HG03432 (cell line): ENCODE results near the gene CH25H.
A peak's percentile ranks its signal among the peaks of the same experiment; 100 is the strongest.
"Not testable (repeated sequence)": the region's sequence is repeated elsewhere in the genome, so short reads cannot be mapped to it uniquely, and the experiment has no call there.

Source experiments
- ATAC-seq: cut with Tn5 transposase; IDR thresholded peaks from one replicate; pipeline ENCODE4 v1.9.1; 2021; ENCODE audit warnings: mild to moderate bottlenecking, moderate library complexity; ENCODE audit not compliant: unreplicated experiment

CH25H gene

DNA sequence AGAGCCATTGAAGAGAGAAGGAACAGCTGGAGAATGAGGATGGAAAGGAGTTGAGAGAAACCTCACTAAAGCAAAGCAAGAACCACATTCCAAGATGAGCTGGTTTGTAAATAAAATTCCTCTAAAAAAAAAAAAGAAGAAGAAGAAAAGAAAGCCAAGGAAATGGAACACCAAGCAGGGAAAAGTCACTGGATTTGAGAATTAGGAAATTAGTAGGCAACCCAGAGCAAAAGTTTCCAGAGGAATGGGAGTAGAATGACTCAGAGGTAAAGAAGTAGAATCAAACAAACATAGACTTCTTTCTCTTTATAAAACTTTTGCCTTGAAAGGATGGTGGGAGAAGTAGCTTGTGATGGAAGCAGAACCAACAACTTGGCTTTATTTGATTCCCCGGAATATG lies 3.9 kb downstream of the CH25H start:
- ATAC-seq, result no peak

DNA sequence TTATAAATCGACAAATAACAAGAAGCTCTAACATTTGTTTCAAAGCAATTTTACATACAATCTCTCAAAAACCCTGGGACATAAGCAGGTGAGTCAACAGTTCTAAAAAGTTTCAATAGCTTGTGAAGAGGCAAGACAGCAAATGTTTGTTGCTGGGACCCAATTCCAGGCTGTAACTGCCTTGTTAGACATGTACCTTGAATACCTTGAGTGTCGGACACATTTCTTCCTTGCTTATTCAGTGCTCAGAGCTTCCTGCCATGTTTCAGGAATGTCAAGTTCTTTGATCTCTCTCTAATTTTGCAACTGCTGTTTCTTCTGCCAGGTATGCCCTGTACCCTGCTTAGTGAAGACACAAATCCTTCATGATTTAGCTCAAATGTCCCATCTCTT lies 5.1 kb downstream of the CH25H start:
- ATAC-seq, result no peak

DNA sequence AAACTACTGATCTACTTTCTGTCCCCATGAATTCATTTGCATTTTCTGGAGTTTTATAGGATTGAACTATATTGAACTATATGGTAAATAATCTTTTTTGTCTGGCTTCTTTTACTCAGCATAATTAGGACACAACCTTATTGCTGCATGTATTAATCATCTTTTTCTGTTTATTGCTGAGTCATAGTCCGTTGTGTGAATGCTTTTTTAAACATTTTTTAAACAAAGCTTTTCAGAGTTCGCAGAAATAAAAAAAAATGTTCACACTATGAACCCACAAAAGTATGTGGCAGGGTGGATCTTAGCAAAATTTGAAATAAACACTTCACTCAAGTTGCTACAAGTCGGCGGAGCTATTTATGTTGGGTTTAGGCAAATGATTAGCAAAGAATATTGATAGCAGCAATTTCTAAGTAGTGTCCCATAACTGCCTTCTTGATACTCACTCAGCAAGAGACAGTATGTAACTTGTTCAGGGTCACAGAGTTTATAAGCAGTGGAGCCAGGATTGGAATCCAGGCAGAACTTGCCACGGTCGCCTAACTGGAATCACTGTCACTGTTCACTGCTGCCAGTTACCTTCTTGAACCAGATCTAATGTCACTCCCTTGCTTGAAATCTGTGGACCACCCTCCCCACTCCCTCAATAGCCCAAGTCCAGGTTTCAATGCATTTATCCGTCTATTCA lies 5.6 kb downstream of the CH25H start:
- no peak for ATAC-seq

DNA sequence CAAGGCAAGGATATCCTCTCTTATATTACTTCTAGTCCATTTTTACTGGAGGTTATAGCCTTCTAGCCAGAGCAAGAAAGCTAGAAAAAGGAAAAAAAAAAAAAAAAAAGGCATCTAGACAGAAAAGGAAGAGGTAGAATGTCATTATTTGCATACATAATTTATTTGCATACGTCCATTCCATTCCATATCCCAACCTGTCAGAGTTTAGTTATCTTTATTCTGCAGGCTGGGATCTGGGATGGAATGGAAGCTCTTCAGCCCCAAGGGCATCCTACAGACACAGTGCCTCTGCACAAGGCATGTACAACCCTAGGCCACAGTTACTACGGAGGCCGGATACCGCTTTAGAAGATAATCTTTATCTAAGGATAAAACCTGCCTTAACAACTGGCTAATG lies 9.6 kb downstream of the CH25H start:
- no peak for ATAC-seq

DNA sequence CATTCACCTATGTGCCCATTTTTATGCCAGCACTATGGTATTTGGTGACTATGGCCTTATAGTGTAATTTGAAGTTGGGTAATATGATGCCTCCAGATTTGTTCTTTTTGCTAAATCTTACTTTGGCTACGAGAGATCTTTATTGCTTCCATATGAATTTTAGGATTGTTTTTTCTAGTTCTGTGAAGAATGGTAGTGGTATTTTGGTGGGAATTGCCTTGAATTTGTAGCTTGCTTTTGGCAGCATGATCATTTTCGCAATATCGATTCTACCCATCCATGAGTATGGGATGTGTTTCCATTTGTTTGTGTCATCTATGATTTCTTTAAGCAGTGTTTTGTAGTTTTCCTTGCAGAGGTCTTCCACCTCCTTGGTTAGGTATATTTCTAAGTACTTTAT lies 15.8 kb downstream of the CH25H start:
- ATAC-seq, result not testable (repeated sequence)

DNA sequence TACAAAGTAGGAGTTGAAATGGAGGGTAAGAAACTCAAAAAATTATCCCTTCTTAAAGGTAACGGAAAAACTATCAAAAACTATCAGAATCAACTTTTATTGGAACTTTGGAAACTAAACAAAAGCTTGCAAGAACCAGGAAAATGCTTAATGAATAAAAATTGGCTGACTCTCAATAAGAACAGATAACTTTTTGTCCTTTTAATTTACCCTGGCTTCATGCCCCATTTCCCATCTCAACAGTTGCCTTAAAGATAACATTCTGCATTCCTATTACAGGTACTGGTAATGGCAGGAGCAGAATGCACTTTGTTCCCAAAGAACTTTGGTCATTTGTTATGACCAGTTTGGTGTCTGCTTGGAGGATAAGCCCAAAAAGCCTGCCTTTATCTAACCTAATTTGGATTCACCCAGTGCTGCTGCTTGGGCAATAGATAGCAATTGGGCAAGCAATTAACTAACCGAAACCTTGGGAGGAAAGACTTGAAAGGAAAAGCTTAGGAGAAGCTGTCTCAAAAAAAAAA lies 17.8 kb downstream of the CH25H start:
- no peak for ATAC-seq

DNA sequence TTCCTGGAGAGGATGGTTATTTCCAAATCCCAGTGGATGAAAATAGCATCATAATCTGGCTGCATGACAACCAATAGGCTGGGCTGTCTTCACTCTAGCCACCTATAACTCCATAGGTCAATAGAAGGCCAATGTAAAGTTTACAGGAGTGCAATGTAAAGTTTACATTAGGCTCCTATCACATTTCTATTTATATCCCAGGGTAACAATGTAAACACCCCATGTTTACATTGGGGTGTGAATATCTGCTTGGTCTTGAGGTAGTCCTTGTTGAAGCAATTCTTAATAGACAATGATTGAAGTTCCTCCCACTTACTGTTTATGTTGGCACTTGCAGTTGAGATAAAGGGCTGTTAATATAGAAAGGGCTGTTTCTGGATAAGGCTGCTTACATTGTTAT lies 21.5 kb downstream of the CH25H start:
- ATAC-seq, result no peak

DNA sequence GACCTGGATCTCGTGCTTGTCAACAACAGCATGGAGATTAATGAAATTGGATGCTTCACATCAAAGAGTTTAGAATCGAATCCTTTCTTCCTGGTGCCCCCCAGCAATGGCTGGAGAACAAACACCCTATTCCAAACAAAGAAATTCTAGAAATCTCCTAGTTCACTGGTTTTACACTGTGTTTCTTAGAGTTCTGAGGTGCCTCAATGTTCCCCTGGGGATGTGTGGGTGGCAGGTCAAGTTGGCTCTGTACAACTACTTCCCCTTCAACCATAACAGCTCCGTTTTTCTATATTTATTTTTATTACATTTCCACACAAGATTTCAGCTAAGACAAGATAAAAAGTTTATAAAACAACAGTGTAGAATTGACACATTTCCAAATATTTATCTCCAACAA lies 22.5 kb downstream of the CH25H start:
- no peak for ATAC-seq

DNA sequence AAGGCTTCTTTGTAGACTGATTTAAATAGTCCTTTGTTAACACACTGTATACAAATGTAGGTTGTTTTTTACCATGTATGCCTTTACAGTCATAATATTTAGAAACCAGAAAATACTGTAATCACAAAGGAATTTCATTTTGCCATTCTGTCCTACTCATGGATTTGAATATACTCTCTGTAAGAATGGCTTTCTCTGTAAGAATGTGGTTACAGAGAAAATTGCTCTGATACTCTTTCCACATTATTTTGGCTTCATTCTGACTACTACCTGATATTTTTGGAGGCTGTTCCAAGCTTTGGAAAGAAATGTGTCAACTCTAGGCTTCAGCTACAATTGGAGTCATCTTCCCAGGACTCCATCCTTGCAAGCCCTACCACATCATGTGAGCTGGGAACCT lies 23.5 kb downstream of the CH25H start:
- no peak for ATAC-seq

DNA sequence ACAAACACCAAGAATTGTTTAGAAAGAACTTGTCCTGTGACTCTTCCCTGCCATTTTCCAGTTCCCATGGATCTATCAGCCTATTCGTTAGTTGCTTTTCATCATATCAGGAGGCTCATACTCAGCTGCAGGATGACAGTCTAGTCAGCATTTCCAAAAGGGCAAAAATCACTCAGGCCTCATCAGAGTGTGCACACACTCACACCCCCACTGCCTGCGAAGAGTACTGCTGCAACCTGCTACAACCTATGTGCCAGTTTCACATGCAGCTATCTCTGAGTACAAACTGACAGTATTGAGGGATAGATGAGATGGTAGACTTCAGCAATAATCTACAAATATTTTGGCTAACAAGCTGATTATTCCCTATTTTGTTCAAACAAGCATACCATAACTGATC lies 24.2 kb downstream of the CH25H start:
- ATAC-seq, result no peak

DNA sequence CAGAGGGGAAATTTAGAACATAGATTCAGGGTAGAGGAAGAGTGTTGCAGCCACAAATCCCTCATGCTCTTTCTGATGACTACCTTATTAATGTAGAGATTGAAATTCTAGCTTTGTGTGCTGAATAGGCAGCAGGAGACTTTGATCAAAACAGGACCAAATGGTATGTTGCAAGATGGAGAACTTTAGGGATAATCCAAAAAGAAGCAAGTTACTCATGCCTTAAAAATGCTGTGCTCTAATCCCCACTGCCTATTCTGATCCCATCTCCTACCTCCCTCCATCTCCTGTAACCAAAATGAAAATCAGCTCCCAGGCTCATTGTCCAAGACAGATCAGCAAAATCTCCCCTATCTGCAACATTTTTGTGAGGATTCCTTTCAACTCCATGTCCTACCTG lies 31.3 kb downstream of the CH25H start:
- no peak for ATAC-seq

DNA sequence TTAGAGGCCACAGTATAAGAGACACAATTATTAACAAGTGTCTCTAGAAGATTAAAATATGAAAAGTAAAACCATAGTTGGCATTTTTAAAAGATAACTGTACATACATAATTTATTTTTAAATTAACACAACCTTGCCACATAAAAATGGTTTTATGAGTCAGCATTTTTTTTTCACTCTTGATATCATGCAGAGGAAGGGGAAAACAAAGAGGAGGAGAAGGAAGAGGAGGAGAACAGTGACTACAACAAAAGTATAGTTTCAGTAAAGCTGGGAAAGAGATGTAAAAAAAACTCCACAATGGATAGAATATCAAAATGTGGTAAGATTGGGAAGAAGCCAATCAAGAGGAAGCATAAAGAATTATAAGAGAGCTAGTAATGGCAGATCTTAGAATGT lies 34.0 kb downstream of the CH25H start:
- no peak for ATAC-seq

DNA sequence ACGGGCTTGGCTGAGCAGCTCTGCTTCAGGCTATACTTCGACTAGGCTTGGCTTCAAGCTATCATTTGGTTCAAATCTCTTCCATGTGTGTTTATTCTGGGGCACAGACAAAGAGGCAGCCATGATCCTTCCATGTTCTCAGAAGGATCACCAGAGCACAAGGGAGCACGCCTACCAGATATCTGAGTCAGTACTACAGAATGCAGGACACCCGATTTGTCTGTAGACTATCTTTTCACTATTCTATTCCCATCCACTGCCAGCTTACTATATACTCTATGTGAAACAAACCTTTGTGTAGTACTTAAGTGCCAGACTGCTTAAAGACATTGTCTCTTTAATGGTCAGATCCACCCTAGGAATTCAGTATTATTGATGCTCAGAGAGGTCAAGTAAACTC lies 35.1 kb downstream of the CH25H start:
- no peak for ATAC-seq

DNA sequence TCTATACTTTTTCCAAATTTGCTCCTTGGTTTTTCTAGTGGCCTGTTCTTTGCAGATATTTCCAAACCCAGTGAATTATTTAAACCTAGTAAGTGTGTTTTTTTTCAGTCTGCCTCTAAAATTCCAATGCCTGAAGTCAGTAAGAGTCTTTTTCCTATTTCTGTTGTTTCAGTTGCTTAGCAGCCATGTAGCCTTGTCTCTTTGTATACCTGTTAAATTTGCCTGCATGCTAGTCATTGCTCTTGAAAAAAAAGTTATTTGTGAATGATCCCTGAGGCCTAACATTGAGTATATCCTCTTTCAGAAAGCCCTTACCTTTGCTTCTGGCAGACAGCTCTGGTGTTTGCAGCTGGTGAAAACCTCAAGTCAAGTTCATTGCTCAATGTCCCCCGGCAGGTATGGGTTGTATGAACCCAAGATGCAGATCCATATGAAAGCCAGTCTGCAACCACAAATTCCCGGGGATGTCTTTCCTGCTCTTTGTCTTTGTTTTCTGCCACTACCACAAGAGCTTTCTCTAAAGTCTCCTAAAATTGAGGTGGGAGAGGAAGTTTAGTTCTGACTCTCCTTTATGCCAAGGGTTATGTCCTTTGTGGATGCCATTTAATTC lies 35.7 kb downstream of the CH25H start:
- no peak for ATAC-seq

DNA sequence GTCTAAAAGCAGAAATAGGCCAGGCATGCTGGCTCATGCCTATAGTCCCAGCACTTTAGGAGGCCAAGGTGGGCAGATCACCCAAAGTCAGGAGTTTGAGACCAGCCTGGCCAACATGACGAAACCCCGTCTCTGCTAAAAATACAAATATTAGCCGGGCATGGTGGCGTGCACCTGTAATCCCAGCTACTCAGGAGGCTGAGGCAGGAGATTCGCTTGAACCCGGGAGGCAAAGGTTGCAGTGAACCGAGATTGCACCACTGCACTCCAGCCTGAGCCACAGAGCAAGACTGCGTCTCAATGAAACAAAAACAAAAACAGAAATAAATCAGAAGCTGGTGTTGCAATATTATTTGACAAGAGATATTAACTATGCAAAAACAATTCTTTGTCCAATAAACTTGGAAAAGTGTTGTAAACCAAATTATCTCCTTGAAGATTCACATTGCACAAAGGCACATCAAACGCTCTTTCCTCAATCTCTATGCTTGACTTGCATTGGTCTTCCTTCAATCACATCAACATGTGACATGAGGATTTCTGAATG lies 38.7 kb downstream of the CH25H start:
- not testable (repeated sequence) for ATAC-seq

DNA sequence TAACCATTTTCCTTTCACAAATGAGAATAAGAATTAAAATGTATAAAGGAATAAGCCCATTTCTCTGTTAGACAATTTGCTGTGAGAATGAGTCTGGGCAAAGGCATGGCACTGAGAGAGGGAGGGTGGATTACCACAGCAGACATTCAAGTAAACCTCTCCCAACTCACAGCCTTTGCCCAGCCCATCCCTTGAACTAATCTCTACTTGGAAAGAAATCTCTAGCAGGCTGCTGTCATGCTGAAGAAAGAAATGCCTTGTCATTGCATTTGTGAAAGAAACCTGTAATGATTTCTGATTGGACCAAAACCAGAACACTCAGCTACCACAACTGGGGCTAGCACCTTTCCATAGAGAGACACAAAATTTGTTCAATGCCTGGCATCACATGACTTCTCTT lies 39.2 kb downstream of the CH25H start:
- no peak for ATAC-seq

DNA sequence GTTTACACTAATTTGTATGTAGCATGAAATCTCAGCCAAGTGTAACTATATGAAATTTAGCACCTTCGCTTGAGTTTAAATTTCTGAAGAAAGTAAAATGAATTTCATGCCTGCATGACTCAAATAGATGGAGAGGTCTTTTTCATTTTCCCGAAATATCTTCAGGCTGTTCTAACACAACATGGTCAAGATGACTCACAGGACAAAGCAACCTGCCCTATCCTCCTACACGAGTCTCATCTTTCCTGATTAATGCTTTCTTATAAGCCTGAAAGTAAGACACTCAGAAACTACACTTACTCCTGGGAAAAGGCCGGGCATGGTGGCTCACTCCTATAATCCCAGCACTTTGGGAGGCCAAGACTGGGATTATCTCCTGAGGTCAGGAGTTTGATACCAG lies 41.2 kb downstream of the CH25H start:
- ATAC-seq, result no peak

DNA sequence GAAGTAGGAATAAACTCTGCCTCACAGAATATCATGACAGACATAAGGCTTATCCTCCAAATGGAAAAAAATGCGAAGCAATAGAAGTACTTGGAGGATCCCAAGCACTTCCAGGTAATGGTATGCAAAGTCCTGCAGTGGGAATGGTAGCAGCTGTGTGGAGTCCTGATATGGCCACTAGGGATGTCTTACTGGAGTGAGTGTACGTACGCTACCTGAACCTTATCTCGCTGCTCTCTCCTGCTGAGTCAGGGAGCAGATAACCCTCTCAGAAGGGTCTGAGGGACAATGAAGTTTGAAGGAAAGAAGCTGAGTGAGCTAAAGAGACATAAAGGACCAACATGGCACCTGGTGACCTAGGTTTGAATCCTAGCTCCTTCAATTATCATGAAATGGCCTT lies 42.2 kb downstream of the CH25H start:
- no peak for ATAC-seq

DNA sequence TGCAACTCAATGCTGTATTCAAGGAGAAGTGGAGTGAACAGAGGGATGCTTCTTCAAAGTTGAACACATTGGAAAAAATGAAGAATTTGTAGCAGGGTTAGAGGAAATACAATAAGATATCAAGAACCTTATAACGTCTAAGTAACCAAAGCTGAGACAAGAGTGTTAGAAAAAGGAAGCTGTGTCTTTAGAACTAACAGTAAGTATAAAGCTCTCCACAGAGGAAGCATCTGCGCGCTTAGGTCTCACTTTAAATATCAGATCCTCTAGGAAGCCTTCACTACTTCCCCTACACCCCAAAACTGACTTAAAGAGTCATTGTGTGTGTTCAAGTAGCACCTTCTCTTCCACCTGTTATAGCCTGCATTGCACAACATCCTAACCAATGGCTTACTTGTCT lies 43.0 kb downstream of the CH25H start:
- peak; percentile 21 for ATAC-seq

DNA sequence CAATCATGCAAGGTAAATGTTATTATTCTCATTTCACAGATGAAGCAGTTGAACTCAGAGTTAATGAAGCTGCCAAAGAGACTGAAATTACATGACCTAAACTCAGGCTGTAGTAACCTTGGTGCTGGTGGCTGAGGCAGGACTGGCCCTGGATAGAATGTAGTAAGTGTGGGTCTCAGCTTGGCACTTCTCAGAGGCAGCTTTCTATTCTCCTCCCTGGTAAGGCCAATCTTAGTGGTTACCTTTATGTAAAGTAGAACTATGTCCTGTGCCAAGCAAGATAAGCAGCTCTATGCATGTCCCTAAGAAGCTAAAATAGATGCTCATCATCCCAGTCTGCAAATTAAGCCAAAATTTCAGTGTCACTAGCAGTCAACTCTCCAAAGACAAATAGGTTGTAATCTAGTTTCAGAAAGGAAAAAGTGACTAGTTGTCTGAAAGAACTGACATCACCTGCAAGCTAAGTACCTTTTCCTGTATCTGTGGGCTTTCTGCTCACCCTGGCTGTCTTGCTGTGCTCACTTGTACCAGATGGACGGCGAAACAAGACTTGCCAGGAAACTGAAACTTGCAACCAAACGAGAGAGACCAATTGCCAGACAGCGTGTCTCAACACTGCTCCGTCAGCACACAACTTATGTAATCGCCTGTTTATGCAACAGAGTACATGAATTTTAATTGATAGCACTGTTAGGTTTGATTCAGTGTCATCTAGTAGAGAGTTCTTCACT lies 43.7 kb downstream of the CH25H start:
- peak; percentile 96 for ATAC-seq

DNA sequence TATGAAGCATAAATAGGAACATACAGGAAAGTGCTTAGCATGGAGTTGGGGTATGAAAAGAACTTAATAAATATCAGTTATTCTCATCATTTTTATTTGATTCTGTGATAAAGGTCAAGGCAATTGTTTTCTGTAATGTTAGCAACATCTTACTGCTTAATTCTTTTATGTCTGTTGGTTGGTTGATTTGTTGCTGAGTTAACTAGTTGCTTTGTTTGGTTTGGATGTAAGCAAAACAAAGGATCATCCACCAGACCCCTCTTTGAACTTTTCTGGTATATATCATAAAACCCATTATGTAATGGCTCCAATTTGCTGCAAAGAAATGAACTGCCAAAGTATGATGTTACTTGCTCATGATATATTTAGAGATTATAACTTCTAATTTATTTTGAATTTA lies 44.5 kb downstream of the CH25H start:
- no peak for ATAC-seq

DNA sequence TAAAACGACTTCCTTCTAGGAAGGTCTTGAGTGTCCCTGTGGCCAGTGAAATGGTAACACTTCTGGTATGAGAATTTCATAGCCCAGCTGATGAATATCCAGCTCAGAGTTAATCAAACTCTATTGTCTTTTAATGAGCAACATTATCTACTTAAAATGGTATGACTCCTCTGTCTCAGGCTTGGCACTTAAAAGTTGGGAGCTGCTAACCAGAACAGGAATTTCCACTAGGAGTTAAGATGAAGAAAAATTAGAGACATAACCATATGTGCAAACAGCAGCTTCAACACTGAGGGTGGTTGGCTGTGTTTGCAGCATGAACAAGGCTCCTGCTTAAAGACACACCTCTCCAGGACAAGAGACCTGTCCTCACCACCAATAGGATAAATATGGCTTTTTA lies 46.8 kb downstream of the CH25H start:
- no peak for ATAC-seq
